Activated CD4-positive, alpha-beta T cell treated with anti-CD3 and anti-CD28 coated beads, Interleukin-10, Interleukin-2, amounts not matched to agents 100 ng/mL and 50 ng/mL, durations not matched to agents 16 hours and 8 hours (primary cell): Measurements from ENCODE around the gene SEC22A.

ENCODE experiments used
- DNase-seq: peaks from one replicate; pipeline ENCODE4 v3.0.0-alpha.2; 2020

The SEC22A gene

GRCh38 chr3:123201557-123202427 is at the start of gene SEC22A:
SEC22A (plus strand) TSS chr3:123201943; CDS start chr3:123209218, 7,275 bp downstream.
- peak; percentile 98 for DNase-seq

- no peak for DNase-seq
These were observed 49.1 kb upstream of the SEC22A start for GRCh38 chr3:123152687-123153086.

- DNase-seq, result no peak
These were observed 48.4 kb upstream of the SEC22A start for GRCh38 chr3:123153125-123154019.

- no peak for DNase-seq
These were observed 47.4 kb upstream of the SEC22A start for GRCh38 chr3:123154020-123154985.

GRCh38 chr3:123155471-123156011 is 46.2 kb upstream of the SEC22A start:
- DNase-seq, result no peak

GRCh38 chr3:123156276-123156995 is 45.3 kb upstream of the SEC22A start:
- DNase-seq, result no peak

GRCh38 chr3:123157209-123157597 is 44.5 kb upstream of the SEC22A start:
- no peak for DNase-seq

GRCh38 chr3:123157598-123158287 is 44.0 kb upstream of the SEC22A start:
- no peak for DNase-seq

- no peak for DNase-seq
These were observed 43.4 kb upstream of the SEC22A start for GRCh38 chr3:123158330-123158729.

- no peak for DNase-seq
These were observed 42.8 kb upstream of the SEC22A start for GRCh38 chr3:123158899-123159390.

- DNase-seq, result no peak
These were observed 41.7 kb upstream of the SEC22A start for GRCh38 chr3:123159926-123160635.

- no peak for DNase-seq
These were observed 40.6 kb upstream of the SEC22A start for GRCh38 chr3:123161167-123161566.

- DNase-seq, result no peak
These were observed 38.6 kb upstream of the SEC22A start for GRCh38 chr3:123163141-123163540.

GRCh38 chr3:123165163-123165562 is 36.6 kb upstream of the SEC22A start:
- DNase-seq, result no peak

- no peak for DNase-seq
These were observed 34.1 kb upstream of the SEC22A start for GRCh38 chr3:123167686-123168085.

GRCh38 chr3:123168122-123168521 is 33.6 kb upstream of the SEC22A start:
- DNase-seq, result no peak

GRCh38 chr3:123168605-123169004 is 33.1 kb upstream of the SEC22A start:
- DNase-seq, result no peak

GRCh38 chr3:123169492-123169929 is 32.2 kb upstream of the SEC22A start:
- no peak for DNase-seq

GRCh38 chr3:123169930-123170329 is 31.8 kb upstream of the SEC22A start:
- DNase-seq, result no peak

- no peak for DNase-seq
These were observed 21.0 kb upstream of the SEC22A start for GRCh38 chr3:123180791-123181190.
